Measurements from ENCODE around the gene TCF25.

GRCh38 chr16:89934611-89935553, 61.5 kb downstream of the TCF25 start:
- TF ChIP-seq TAF1 (IDR thresholded peaks at IDR 0.05; ENCODE audit: borderline replicate concordance, low read depth, low read length) = no peak
- TF ChIP-seq POLR2A (IDR thresholded peaks at IDR 0.05; ENCODE audit: low read depth, low read length) = no peak
